IMR-90 (cell line): ENCODE results near the gene TXNL4A.

Experiments
- POLR2A ChIP-seq: IDR thresholded peaks from 2 replicates; pipeline ENCODE4 v1.6.1; 2012; ENCODE audit warnings: mild to moderate bottlenecking, low read depth, low read length
- RAD21 ChIP-seq: IDR thresholded peaks from 2 replicates; pipeline ENCODE4 v1.6.1; 2012; ENCODE audit warnings: low read length, improper control_type of control experiment

DNA sequence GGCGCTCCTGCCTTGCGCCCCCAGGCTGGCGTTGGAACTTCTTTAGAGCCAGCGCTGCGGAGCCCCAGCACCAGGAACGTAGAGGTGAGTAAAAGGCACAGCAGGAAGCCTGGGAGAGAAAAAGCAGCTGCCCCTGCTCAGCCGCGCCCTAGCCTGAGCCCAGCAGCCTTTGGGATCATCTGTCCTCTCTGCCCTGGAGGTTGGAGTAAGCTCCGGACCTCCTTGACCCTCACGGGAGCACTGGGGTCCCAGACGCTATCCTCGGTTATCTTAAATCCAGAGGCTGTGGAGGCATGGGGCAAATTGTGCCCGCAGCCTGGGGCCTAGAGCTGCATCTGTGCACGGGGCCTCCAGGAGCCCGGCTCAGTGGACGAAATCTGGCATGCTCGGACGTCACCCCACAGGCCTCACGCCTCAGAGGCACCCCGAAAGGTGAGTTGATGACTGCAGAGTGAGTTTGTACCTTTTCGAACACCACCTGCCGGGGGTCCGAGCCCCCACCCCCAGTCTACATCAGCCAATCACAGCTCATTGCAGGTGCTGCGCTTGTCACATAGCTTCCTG lies 35.3 kb downstream of the TXNL4A start:
- TF ChIP-seq POLR2A (no peak), RAD21 (no peak)
